Limb (tissue), 2 donors: Measurements from ENCODE around the gene KLHL21.
"Not testable (repeated sequence)": the region's sequence is repeated elsewhere in the genome, so short reads cannot be mapped to it uniquely, and the experiment has no call there.

ENCODE experiments used
- DNase-seq, 2 donors: peaks; one replicate each; pipeline ENCODE4 v3.0.0-alpha.2; 2016; ENCODE audit errors: extremely low spot score in 2 of 2

Gene KLHL21

GRCh38 chr1:6599991-6600390, 2.7 kb downstream of the KLHL21 start:
- DNase-seq, result not testable (repeated sequence)

- DNase-seq, result no peak
Measured at GRCh38 chr1:6599141-6599975, 3.3 kb downstream of the KLHL21 start.

GRCh38 chr1:6597777-6598131, 4.9 kb downstream of the KLHL21 start:
- DNase-seq, result no peak

GRCh38 chr1:6596886-6597776, 5.5 kb downstream of the KLHL21 start:
- DNase-seq, result no peak

GRCh38 chr1:6596351-6596750, 6.3 kb downstream of the KLHL21 start:
- no peak for DNase-seq

GRCh38 chr1:6594977-6595740, 7.5 kb downstream of the KLHL21 start:
- DNase-seq, result no peak

GRCh38 chr1:6593810-6594209, 8.9 kb downstream of the KLHL21 start:
- no peak for DNase-seq

GRCh38 chr1:6592865-6593593, 9.6 kb downstream of the KLHL21 start:
- DNase-seq, result peak in 1 of 2 donors; percentile 25

GRCh38 chr1:6592441-6592840, 10.2 kb downstream of the KLHL21 start:
- DNase-seq, result peak in 1 of 2 donors; percentile 26

GRCh38 chr1:6591644-6592043, 11.0 kb downstream of the KLHL21 start:
- DNase-seq, result no peak

- no peak for DNase-seq
Measured at GRCh38 chr1:6591222-6591621, 11.4 kb downstream of the KLHL21 start.

GRCh38 chr1:6590046-6590445, 12.6 kb downstream of the KLHL21 start:
- no peak for DNase-seq

GRCh38 chr1:6588893-6589520, 13.7 kb downstream of the KLHL21 start:
- peak in 1 of 2 donors; percentile 30 for DNase-seq

- DNase-seq, result peak in 1 of 2 donors; percentile 27
Measured at GRCh38 chr1:6588128-6588892, 14.4 kb downstream of the KLHL21 start.

GRCh38 chr1:6587261-6588005, 15.2 kb downstream of the KLHL21 start:
- peak in 1 of 2 donors; percentile 27 for DNase-seq

GRCh38 chr1:6586404-6586816, 16.3 kb downstream of the KLHL21 start:
- no peak for DNase-seq

- no peak for DNase-seq
Measured at GRCh38 chr1:6585841-6586240, 16.8 kb downstream of the KLHL21 start.

- DNase-seq, result no peak
Measured at GRCh38 chr1:6585081-6585722, 17.5 kb downstream of the KLHL21 start.
